Transverse colon (tissue), 4 donors: ENCODE results near the gene RPS6KL1.

Source experiments
- CTCF ChIP-seq, 5 experiments: fragments of 200-600 bp in 3 of 5; fragments of 450-650 bp in 2 of 5; sonication (generic) in 3 of 5; IDR thresholded peaks; 1 replicate in 2 of 5; 2 replicates in 3 of 5; pipeline ENCODE4 v1.5.1; 2016 to 2017; ENCODE audit warnings: antibody characterized with exemption in 5 of 5, inconsistent platforms in 3 of 5, mild to moderate bottlenecking in 2 of 5, moderate library complexity in 1 of 5
- POLR2A ChIP-seq: fragments of 450-650 bp; IDR thresholded peaks from one replicate; pipeline ENCODE4 v1.6.1; 2016; ENCODE audit warnings: antibody characterized with exemption, mild to moderate bottlenecking, moderate library complexity
- POLR2AphosphoS5 ChIP-seq, 3 donors: sonication (generic); formaldehyde crosslinking; IDR thresholded peaks; one replicate each; pipeline ENCODE4 v1.6.1; 2016; ENCODE audit warnings: antibody characterized with exemption in 3 of 3

- no peak for TF ChIP-seq CTCF (IDR thresholded peaks at IDR 0.05)
- no peak for TF ChIP-seq POLR2A
- peak in 2 of 3 donors; percentile 14 to 59 for TF ChIP-seq POLR2AphosphoS5 (IDR thresholded peaks at IDR 0.05)
Measured at GRCh38 chr14:74886001-74886400, 37.1 kb downstream of the RPS6KL1 start.
